Measurements from ENCODE around the gene APLNR. TPM values are rescaled to one million over a fixed set of nuclear protein-coding genes. Genes with fewer than 3 reads are reported as not detected.

The APLNR gene
- total RNA-seq, 3 donors from 2014 or later = 0.44 to 3.3 (median 0.80) TPM

GRCh38 chr11:57277845-57278720, 41.0 kb upstream of the APLNR start:
- TF ChIP-seq POLR2AphosphoS5 (IDR thresholded peaks at IDR 0.05) (peak; percentile 12 to 53 (median 31)), CTCF (IDR thresholded peaks at IDR 0.05) (peak; percentile 67 to 87 (median 75)), POLR2A (IDR thresholded peaks at IDR 0.05) (no peak)
- no peaks in the 10 kb centered on the region for H3K27me3 ChIP-seq
- H3K27ac ChIP-seq = peak overlapping the region; percentile 62 to 82
- peaks cover 8 to 9% of the 10 kb centered on the region in 2 donors for H3K9me3 ChIP-seq
- DNase-seq (ENCODE audit: low spot score in 2 of 2) = peak; percentile 65 to 87
- H3K4me3 ChIP-seq = peak overlapping the region in 2 of 3 donors; percentile 6 to 58
- intact Hi-C loops (cut with DNase I; ENCODE audit: low total_unique reads) = no loop called here
- H3K4me1 ChIP-seq = peaks cover 5 to 13% of the 10 kb centered on the region in 2 donors
- no peaks in the 10 kb centered on the region for H3K36me3 ChIP-seq

- Histone ChIP-seq H3K4me1 (peaks cover 5 to 13% of the 10 kb centered on the region in 2 donors), H3K36me3 (no peaks in the 10 kb centered on the region), H3K4me3 (peak overlapping the region in 1 of 3 donors; percentile 58), H3K27me3 (no peaks in the 10 kb centered on the region), H3K27ac (peak overlapping the region; percentile 62 to 82), H3K9me3 (peaks cover 10 to 11% of the 10 kb centered on the region in 2 donors)
- intact Hi-C loops (cut with DNase I; ENCODE audit: low total_unique reads) = no loop called here
- TF ChIP-seq POLR2AphosphoS5 (IDR thresholded peaks at IDR 0.05) = no peak
- TF ChIP-seq CTCF (IDR thresholded peaks at IDR 0.05) = no peak
- TF ChIP-seq POLR2A (IDR thresholded peaks at IDR 0.05) = no peak
- no peak for DNase-seq (ENCODE audit: low spot score in 2 of 2)
Measured at GRCh38 chr11:57276971-57277675, 40.1 kb upstream of the APLNR start.

- peaks cover 10 to 11% of the 10 kb centered on the region in 2 donors for H3K9me3 ChIP-seq
- H3K36me3 ChIP-seq = no peaks in the 10 kb centered on the region
- H3K4me1 ChIP-seq = peaks cover 5 to 13% of the 10 kb centered on the region in 2 donors
- intact Hi-C loops (cut with DNase I; ENCODE audit: low total_unique reads) = no loop called here
- H3K27me3 ChIP-seq = no peaks in the 10 kb centered on the region
- H3K4me3 ChIP-seq = no peak overlapping the region
- DNase-seq (ENCODE audit: low spot score in 2 of 2) = no peak
- TF ChIP-seq POLR2AphosphoS5 (IDR thresholded peaks at IDR 0.05) (no peak), POLR2A (IDR thresholded peaks at IDR 0.05) (no peak), CTCF (IDR thresholded peaks at IDR 0.05) (no peak)
- H3K27ac ChIP-seq = peak overlapping the region; percentile 34 to 64
Measured at GRCh38 chr11:57276169-57276970, 39.3 kb upstream of the APLNR start.

GRCh38 chr11:57275582-57275981, 38.5 kb upstream of the APLNR start:
- intact Hi-C loops (cut with DNase I; ENCODE audit: low total_unique reads) = no loop called here
- TF ChIP-seq CTCF (IDR thresholded peaks at IDR 0.05) (no peak), POLR2A (IDR thresholded peaks at IDR 0.05) (no peak), POLR2AphosphoS5 (IDR thresholded peaks at IDR 0.05) (no peak)
- peaks cover 5 to 13% of the 10 kb centered on the region in 2 donors for H3K4me1 ChIP-seq
- peaks cover 10 to 11% of the 10 kb centered on the region in 2 donors for H3K9me3 ChIP-seq
- no peaks in the 10 kb centered on the region for H3K27me3 ChIP-seq
- peak overlapping the region in 1 of 2 donors; percentile 16 for H3K27ac ChIP-seq
- H3K36me3 ChIP-seq = no peaks in the 10 kb centered on the region
- no peak overlapping the region for H3K4me3 ChIP-seq
- DNase-seq (ENCODE audit: low spot score in 2 of 2) = no peak

All from breast epithelium (tissue), 4 donors.